ENCODE results near the gene GALNT17.

DNA sequence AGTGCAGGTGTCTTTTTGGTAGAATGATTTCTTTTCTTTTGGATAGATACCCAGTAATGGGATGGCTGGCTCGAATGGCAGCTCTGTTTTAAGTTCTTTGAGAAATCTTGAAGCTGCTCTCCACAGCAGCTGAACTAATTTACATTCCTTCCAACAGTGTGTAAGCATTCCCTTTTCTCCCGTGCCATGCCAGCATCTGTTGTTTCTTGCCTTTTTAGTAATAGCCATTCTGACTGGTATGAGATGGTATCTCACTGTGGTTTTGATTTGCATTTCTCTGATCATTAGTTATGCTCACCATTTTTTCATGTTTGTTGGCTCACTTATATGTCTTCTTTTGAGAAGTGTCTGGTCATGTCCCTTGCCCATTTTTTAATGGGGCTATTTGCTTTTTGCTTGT, 486.3 kb downstream of the GALNT17 start:
- TF ChIP-seq POLR2A (IDR thresholded peaks at IDR 0.05; ENCODE audit: low read length) (no peak), GATA1 (IDR thresholded peaks at IDR 0.05; ENCODE audit: low read depth, low read length) (no peak)

Data from erythroblast (primary cell).